ENCODE data around the gene TAF13. TPM values are rescaled to one million over a fixed set of nuclear protein-coding genes. Genes with fewer than 3 reads are reported as not detected.
A peak's percentile ranks its signal among the peaks of the same experiment; 100 is the strongest.

TAF13 gene
- total RNA-seq, 1 donor, result 131 TPM

DNA sequence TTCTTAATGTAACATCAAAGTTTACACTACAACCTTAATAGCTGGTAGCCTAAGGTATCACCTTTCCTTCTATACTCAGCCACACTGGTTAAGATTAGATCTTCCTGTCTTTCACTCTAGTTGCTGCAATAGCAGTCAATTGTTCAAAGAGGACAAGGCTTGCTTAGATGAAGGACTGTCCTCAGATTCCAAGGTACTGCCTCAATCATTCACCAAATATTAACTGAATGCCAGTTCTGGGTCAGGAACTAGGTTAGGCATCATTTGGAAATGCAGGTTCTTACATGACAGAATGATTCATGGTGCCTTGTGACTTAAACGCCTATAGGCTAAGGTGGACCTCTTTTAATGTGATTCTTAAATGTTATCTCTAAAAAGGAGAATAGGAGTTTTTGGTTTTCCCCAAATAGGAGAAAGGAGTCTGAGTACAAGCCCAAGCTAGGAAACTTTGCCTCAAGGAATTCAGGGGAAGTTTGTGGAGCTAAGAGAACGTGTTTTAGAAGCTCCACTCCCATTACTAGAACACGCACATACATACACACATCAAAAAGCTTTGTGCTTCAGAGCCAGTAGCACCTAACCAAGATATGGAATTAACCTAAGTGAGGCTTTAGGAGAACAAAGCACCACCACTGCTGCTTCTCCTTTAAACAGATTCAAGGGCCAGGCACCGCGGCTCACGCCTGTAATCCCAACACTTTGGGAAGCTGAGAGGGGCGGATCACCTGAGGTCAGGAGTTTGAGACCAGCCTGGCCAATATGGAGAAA, 25.4 kb downstream of the TAF13 start:
- TF ChIP-seq, protein P1, sequence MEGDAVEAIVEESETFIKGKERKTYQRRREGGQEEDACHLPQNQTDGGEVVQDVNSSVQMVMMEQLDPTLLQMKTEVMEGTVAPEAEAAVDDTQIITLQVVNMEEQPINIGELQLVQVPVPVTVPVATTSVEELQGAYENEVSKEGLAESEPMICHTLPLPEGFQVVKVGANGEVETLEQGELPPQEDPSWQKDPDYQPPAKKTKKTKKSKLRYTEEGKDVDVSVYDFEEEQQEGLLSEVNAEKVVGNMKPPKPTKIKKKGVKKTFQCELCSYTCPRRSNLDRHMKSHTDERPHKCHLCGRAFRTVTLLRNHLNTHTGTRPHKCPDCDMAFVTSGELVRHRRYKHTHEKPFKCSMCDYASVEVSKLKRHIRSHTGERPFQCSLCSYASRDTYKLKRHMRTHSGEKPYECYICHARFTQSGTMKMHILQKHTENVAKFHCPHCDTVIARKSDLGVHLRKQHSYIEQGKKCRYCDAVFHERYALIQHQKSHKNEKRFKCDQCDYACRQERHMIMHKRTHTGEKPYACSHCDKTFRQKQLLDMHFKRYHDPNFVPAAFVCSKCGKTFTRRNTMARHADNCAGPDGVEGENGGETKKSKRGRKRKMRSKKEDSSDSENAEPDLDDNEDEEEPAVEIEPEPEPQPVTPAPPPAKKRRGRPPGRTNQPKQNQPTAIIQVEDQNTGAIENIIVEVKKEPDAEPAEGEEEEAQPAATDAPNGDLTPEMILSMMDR (IDR thresholded peaks at IDR 0.05; ENCODE audit: insufficient read depth, low read length), result no peak
- DNase-seq (ENCODE audit: low read depth), result no peak
- no peak overlapping the region for H3K4me3 ChIP-seq (ENCODE audit: low read depth, low read length)

DNA sequence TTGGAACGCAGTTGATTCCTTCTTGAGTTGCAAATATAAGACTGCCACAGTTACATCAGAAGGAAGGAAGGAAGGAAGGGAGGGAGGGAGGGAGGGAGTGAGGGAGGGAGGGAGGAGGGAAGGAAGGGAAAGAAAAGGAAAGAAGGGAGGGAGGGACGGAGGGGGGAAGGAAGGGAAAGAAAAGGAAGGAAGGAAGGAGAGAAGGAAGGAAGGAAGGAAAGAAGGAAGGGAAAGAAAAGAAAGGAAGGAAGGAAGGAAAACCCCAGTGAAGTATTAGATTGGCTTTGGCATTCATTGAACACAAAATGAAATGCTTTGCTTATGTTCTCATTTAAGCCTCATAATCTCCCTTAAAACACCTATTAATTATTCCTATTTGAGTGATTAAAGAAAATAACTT, 27.5 kb downstream of the TAF13 start:
- H3K4me3 ChIP-seq (ENCODE audit: low read depth, low read length), result no peak overlapping the region
- DNase-seq (ENCODE audit: low read depth), result no peak
- TF ChIP-seq, protein P1 (IDR thresholded peaks at IDR 0.05; ENCODE audit: insufficient read depth, low read length), result no peak

DNA sequence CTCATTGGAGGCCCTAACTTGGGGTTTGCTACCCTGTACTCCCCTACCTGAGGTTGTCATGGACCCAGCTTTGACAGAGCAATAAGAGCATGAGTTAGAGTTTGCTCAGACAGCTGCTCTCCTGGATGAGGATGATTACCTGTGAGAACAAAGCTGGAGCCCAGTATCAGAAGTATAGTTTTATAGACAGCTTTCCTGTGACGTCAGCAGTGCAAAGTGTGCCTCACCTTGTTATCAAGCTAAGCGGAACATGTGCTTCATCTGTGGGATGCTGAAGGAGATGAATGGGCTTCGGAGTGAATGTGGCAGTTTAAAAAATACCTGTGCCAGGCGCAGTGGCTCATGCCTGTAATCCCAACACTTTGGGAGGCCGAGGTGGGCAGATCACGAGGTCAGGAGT, 28.5 kb downstream of the TAF13 start:
- TF ChIP-seq, protein P1 (IDR thresholded peaks at IDR 0.05; ENCODE audit: insufficient read depth, low read length), result no peak
- no peak for DNase-seq (ENCODE audit: low read depth)
- no peak overlapping the region for H3K4me3 ChIP-seq (ENCODE audit: low read depth, low read length)

DNA sequence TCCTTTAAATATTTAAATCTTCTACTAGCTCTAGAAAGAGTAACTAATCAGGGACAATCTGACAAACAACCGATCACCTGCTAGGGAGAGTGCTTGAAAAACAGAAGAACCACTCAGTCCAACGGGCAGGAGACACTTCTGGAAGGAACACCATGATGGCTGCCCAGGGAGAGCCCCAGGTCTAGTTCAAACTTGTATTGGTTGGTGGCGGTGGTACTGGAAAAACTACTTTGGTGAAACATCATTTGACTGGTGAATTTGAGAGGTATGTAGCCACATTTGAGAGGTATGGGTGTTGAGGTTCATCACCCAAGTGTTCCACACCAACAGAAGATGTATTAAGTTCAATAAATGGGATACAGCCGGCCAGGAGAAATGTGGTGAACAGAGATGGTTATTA, 29.1 kb downstream of the TAF13 start:
- no peak overlapping the region for H3K4me3 ChIP-seq (ENCODE audit: low read depth, low read length)
- TF ChIP-seq, protein P1 (IDR thresholded peaks at IDR 0.05; ENCODE audit: insufficient read depth, low read length), result no peak
- DNase-seq (ENCODE audit: low read depth), result no peak

DNA sequence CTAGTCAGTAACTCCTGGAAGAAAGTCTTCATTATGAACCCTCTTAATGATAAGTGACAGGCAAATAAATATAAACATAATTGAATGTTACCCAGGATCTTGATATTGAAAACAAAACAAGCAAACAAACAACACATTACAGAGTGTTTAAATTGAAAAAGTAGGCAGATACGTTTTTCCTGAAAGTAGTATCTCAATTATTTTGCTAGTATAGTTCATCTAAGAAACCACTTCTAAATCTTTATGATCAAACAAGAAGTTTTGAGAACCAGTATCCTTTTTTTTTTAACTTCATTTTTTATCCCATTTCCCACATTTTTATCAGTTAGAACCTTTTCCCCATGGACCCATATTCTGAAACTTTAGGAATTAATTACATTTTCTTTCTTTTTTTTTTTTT, 30.2 kb downstream of the TAF13 start:
- TF ChIP-seq, protein P1 (IDR thresholded peaks at IDR 0.05; ENCODE audit: insufficient read depth, low read length), result no peak
- H3K4me3 ChIP-seq (ENCODE audit: low read depth, low read length), result no peak overlapping the region
- no peak for DNase-seq (ENCODE audit: low read depth)

DNA sequence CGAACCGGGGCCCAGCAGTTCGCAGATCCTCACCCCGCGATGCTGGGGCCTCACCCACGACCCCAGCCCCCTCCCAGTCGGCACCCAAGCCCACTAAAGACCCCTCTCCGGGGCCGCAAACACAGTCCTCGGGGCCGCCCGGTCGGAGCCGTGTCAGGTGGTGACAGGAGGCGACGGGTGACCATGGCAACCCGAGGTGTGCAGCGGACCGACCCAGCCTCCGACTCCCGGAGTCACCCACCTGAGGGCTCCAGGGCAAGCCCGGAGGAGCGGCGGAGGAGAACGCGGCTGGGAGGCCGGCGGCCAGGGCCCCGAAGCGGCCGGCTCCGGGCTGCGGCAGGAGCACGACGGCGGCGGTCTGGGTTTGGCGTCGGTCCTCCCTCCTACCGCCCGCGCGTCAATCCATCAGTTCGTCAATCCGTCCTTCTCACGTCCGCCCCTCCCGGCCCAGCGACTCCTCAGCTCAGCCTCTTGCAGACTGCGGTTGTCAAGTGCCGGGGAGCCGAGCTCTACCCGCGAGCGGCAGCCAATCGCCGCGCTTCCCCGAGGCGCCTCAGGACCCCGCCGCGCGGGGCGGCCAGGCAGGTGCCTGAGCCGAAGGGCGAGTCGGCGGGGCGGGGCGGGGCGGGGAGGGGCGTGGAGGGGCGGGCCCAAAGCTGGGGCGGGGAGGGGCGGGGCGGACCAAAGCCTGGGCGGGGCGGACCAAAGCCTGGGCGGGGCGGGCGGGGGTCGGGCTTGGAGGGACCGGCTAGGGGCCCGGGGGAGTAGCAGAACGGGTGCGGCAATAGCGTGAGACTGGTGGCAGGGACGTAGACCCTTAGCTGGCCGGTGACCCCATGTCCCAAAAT, 34.0 kb downstream of the TAF13 start, which contains the start of gene WDR47:
WDR47 (minus strand) TSS at position 482 of the 848 bp plus-strand sequence. CDS start 18,590 bp downstream, outside the sequence.
- TF ChIP-seq, protein P1 (IDR thresholded peaks at IDR 0.05; ENCODE audit: insufficient read depth, low read length), result no peak
- peak within 1 kb of the TSS; percentile 88 for H3K4me3 ChIP-seq (ENCODE audit: low read depth, low read length)
- peak; percentile 88 for DNase-seq (ENCODE audit: low read depth)
